GM12892 (cell line): ENCODE measurements around the gene TGFBR2.

ENCODE experiments used
- DNase-seq: peaks from one replicate; pipeline ENCODE4 v3.0.0; 2011; ENCODE audit not compliant: insufficient read length
- FAIRE-seq: peaks from 2 replicates; lab custom pipeline; 2011; peaks lifted over from hg19 to GRCh38; lab: Jason Lieb, UNC
- POLR2A ChIP-seq: IDR thresholded peaks from 2 replicates; pipeline ENCODE4 v1.6.1; 2011; ENCODE audit warnings: low read depth, low read length, control low read depth
- POLR2AphosphoS5 ChIP-seq: IDR thresholded peaks from 2 replicates; pipeline ENCODE4 v1.6.1; 2011; ENCODE audit warnings: low read depth, low read length, control low read depth
- TAF1 ChIP-seq: IDR thresholded peaks from 2 replicates; pipeline ENCODE4 v1.6.1; 2011; ENCODE audit warnings: low read depth, mild to moderate bottlenecking, control low read depth, low read length, borderline replicate concordance

TGFBR2 gene

GRCh38 chr3:30614373-30614772 lies 8.0 kb downstream of the TGFBR2 start:
- FAIRE-seq: no peak
- TF ChIP-seq POLR2AphosphoS5: no peak
- no peak for TF ChIP-seq POLR2A
- no peak for TF ChIP-seq TAF1

GRCh38 chr3:30614943-30615342 lies 8.5 kb downstream of the TGFBR2 start:
- TF ChIP-seq POLR2A: no peak
- TF ChIP-seq TAF1: no peak
- no peak for TF ChIP-seq POLR2AphosphoS5
- no peak for DNase-seq
- no peak for FAIRE-seq

More at GRCh38 chr3:30614373-30614772, 8.0 kb downstream of the TGFBR2 start:
- no peak for DNase-seq

- DNase-seq (no peak), FAIRE-seq (no peak)
- TF ChIP-seq TAF1: no peak
- TF ChIP-seq POLR2A: no peak
- no peak for TF ChIP-seq POLR2AphosphoS5
Measured at GRCh38 chr3:30615615-30616346, 9.4 kb downstream of the TGFBR2 start.

- TF ChIP-seq POLR2A (no peak), POLR2AphosphoS5 (no peak), TAF1 (no peak)
- DNase-seq (no peak), FAIRE-seq (no peak)
Measured at GRCh38 chr3:30616347-30617027, 10.1 kb downstream of the TGFBR2 start.

GRCh38 chr3:30617069-30617468 lies 10.7 kb downstream of the TGFBR2 start:
- no peak for DNase-seq
- FAIRE-seq: no peak
- TF ChIP-seq TAF1 (no peak), POLR2A (no peak), POLR2AphosphoS5 (no peak)

GRCh38 chr3:30617653-30618052 lies 11.3 kb downstream of the TGFBR2 start:
- DNase-seq: no peak
- TF ChIP-seq TAF1 (no peak), POLR2AphosphoS5 (no peak), POLR2A (no peak)
- FAIRE-seq: no peak

GRCh38 chr3:30618526-30618925 lies 12.1 kb downstream of the TGFBR2 start:
- TF ChIP-seq POLR2A: no peak
- TF ChIP-seq POLR2AphosphoS5: no peak
- TF ChIP-seq TAF1: no peak
- DNase-seq (no peak), FAIRE-seq (no peak)

GRCh38 chr3:30619318-30619717 lies 12.9 kb downstream of the TGFBR2 start:
- FAIRE-seq: no peak
- TF ChIP-seq TAF1 (no peak), POLR2AphosphoS5 (no peak), POLR2A (no peak)
- no peak for DNase-seq

GRCh38 chr3:30620402-30621360 lies 14.3 kb downstream of the TGFBR2 start:
- no peak for FAIRE-seq
- no peak for DNase-seq
- TF ChIP-seq TAF1 (no peak), POLR2A (no peak), POLR2AphosphoS5 (no peak)

GRCh38 chr3:30621576-30621975 lies 15.2 kb downstream of the TGFBR2 start:
- FAIRE-seq (no peak), DNase-seq (no peak)
- no peak for TF ChIP-seq POLR2AphosphoS5
- TF ChIP-seq TAF1: no peak
- no peak for TF ChIP-seq POLR2A

GRCh38 chr3:30622047-30622545 lies 15.7 kb downstream of the TGFBR2 start:
- FAIRE-seq: no peak

More at GRCh38 chr3:30622047-30622545, 15.7 kb downstream of the TGFBR2 start:
- TF ChIP-seq POLR2AphosphoS5: no peak
- no peak for TF ChIP-seq POLR2A
- no peak for DNase-seq
